B cell (primary cell): ENCODE data around the gene HOXB8.

Source experiments
- EZH2 ChIP-seq: IDR thresholded peaks from 2 replicates; pipeline ENCODE4 v1.6.1; 2012; ENCODE audit warnings: borderline replicate concordance, low read depth, mild to moderate bottlenecking, moderate library complexity, low read length; ENCODE audit not compliant: insufficient read depth, poor library complexity, severe bottlenecking
- TF ChIP-seq, protein P1 (sequence below): fragments of 200-600 bp; IDR thresholded peaks from one replicate; pipeline ENCODE4 v1.8.0; 2022; ENCODE audit warnings: antibody characterized with exemption, mild to moderate bottlenecking

DNA sequence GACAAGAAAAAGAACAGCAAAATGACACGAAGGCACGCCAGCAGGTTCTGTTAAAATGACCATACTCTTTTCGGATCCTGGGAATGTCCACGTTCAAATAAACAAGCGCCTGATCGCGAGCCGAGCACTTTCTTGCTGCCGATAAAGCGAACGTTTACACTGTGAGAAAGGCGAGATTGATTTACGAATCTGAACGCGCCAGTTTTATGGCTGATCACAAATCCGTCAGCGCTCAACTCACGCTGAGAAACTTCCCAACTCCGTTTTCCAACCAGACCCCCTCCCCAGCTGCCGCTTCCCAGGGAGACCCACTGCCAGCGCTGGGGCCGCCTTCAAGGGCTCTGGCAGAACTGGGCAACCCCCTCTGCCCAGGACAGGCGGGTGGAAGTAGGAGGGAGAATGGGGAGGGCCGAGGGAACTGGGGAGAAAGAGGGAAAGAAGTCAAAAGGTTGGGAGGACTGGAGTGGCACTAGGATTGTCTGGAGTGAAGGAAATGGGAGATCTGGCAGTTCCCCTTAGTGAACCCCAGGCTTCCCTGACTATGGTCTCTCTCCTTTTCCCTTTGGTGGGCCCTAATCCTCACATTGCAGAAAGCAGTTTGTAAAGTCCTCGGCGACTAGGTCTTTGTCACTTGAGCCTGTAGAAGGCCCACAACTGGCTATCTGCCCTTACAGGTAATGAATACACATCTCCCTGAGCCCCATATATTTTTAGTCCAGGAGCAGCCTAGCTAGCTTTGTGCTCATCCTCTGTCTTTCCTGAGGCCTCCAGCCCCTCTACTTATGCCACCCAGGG is 43.9 kb downstream of the HOXB8 start:
- TF ChIP-seq, protein P1, sequence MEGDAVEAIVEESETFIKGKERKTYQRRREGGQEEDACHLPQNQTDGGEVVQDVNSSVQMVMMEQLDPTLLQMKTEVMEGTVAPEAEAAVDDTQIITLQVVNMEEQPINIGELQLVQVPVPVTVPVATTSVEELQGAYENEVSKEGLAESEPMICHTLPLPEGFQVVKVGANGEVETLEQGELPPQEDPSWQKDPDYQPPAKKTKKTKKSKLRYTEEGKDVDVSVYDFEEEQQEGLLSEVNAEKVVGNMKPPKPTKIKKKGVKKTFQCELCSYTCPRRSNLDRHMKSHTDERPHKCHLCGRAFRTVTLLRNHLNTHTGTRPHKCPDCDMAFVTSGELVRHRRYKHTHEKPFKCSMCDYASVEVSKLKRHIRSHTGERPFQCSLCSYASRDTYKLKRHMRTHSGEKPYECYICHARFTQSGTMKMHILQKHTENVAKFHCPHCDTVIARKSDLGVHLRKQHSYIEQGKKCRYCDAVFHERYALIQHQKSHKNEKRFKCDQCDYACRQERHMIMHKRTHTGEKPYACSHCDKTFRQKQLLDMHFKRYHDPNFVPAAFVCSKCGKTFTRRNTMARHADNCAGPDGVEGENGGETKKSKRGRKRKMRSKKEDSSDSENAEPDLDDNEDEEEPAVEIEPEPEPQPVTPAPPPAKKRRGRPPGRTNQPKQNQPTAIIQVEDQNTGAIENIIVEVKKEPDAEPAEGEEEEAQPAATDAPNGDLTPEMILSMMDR, result no peak
- TF ChIP-seq EZH2, result no peak
